HG03280 (cell line): ENCODE data around the gene MGST2.

Source experiments
- ATAC-seq: cut with Tn5 transposase; IDR thresholded peaks from one replicate; pipeline ENCODE4 v1.9.1; 2021; ENCODE audit warnings: mild to moderate bottlenecking, moderate library complexity; ENCODE audit not compliant: unreplicated experiment

MGST2 gene

GRCh38 chr4:139669335-139669734 lies 3.7 kb downstream of the MGST2 start:
- ATAC-seq, result no peak

- no peak for ATAC-seq
These were observed 4.3 kb downstream of the MGST2 start for GRCh38 chr4:139669890-139670289.

- no peak for ATAC-seq
These were observed 5.2 kb downstream of the MGST2 start for GRCh38 chr4:139670775-139671174.

- ATAC-seq, result no peak
These were observed 6.6 kb downstream of the MGST2 start for GRCh38 chr4:139672215-139672614.

GRCh38 chr4:139672732-139673131 lies 7.1 kb downstream of the MGST2 start:
- ATAC-seq, result no peak

- ATAC-seq, result no peak
These were observed 9.4 kb downstream of the MGST2 start for GRCh38 chr4:139674875-139675550.

- ATAC-seq, result no peak
These were observed 10.0 kb downstream of the MGST2 start for GRCh38 chr4:139675651-139676050.

GRCh38 chr4:139676365-139676764 lies 10.7 kb downstream of the MGST2 start:
- no peak for ATAC-seq

- ATAC-seq, result no peak
These were observed 11.4 kb downstream of the MGST2 start for GRCh38 chr4:139676913-139677585.

- no peak for ATAC-seq
These were observed 16.7 kb downstream of the MGST2 start for GRCh38 chr4:139682309-139682708.

- no peak for ATAC-seq
These were observed 17.1 kb downstream of the MGST2 start for GRCh38 chr4:139682741-139683151.

- ATAC-seq, result no peak
These were observed 18.7 kb downstream of the MGST2 start for GRCh38 chr4:139684351-139684750.

GRCh38 chr4:139685180-139685579 lies 19.6 kb downstream of the MGST2 start:
- ATAC-seq, result no peak

- no peak for ATAC-seq
These were observed 20.5 kb downstream of the MGST2 start for GRCh38 chr4:139686130-139686529.

GRCh38 chr4:139686988-139687387 lies 21.4 kb downstream of the MGST2 start:
- no peak for ATAC-seq

- no peak for ATAC-seq
These were observed 23.6 kb downstream of the MGST2 start for GRCh38 chr4:139689093-139689722.

GRCh38 chr4:139690419-139690818 lies 24.8 kb downstream of the MGST2 start:
- no peak for ATAC-seq

- no peak for ATAC-seq
These were observed 26.8 kb downstream of the MGST2 start for GRCh38 chr4:139692309-139693012.

- ATAC-seq, result no peak
These were observed 29.0 kb downstream of the MGST2 start for GRCh38 chr4:139694522-139695107.

- no peak for ATAC-seq
These were observed 30.9 kb downstream of the MGST2 start for GRCh38 chr4:139696491-139696890.
